NCI-H2227 (cell line): ENCODE data around the gene TMEM176B.
"Not testable (repeated sequence)": the region's sequence is repeated elsewhere in the genome, so short reads cannot be mapped to it uniquely, and the experiment has no call there.

Experiments used
- DNase-seq: peaks from one replicate; lab custom pipeline; 2025; ENCODE audit not compliant: unreplicated experiment; lab: John Stamatoyannopoulos, UW

TMEM176B gene

DNA sequence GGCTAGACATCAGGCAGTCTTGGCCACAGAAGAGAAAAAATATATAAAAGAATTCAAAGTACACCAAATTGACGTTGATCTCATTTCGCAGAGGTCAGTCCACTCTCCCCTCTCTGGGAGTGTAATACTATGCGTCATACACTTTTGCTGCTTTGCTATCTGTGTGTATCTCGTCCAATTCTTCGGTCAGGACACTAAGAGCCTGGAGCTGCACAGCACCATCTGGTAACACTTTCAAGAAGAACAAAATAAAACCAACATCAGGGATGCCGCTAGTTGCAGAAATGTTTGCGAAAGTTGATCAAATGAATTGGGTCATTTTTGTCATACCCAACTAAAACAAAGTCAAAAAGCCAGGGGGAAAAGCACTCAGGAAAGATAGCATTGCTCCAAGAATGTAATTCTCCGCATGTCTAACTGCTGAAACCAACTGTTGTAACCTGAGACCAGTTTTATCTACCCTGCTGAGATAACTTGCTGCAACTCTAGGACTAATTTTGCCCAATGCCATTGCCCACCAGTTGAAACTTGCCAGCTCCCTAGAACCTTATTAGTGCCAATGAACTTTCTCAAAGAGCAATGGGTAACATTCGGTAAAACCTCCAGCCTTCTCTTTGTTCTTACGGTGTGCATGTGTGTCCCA lies 23.4 kb upstream of the TMEM176B start:
- no peak for DNase-seq

DNA sequence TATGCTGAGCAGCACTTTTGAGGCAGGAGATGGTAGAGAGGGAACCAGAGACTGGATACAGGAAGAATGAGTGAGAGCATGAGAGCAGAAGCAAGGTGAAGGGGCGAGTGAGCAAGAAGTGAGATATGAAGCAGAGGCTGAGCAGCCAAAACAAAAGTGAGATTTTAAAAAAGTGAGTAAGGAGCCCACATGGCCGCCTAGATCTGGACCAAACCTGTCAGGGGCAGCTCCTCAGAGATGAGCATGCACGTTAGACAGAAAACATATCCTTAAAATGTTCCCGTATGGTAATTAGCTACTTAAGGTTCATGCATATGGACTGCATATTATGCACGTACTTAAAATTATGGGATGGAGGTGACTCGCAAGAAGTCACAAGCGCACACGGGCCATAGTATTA lies 22.9 kb upstream of the TMEM176B start:
- DNase-seq: no peak

DNA sequence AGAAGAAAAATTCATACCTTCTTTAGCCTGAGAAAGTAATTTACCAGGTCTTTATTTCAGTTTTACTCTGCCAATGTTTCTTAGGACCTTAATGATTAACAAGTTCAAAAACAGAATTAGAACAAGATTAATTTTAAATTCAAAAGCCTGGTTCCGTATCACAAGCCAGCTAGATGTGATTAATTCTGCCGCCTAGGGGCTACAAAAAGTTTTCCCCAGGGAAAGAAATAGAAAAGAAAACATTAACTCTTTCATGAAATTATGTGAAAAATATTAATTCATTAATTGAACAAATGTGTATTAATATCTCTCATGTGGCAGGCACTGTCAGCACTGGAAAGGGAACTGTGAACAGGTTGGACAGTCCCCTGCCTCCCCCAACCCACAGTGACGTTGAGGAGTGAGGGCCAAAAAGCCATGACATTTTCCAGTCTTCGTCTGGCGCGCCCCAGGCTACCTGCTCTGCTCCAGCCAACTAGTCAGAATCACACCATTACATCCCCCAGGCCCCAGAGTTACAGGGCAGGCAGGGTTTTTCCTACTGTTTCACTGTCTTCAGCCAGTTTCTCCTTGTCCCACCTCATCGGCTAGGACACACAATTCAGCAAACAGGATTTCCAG lies 20.5 kb upstream of the TMEM176B start:
- DNase-seq: no peak

DNA sequence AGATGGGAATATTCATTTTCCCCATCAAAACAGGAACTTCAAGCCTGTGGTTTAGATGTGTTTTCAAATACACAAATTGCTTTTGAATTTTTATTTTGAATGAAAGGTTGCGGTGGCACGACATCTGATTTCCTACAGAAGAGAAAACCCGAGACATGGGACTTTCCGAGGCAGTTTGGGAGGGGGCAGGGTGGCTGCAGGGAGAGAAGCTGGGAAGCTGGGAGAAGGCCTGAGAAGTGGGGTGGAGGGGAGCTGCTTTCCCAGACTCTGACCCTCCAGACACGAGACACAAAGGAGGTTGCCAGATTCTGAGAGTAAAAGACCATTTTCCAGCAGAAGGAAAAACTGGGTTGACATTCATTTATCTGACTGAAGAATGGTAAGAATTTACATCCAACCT lies 20.0 kb upstream of the TMEM176B start:
- DNase-seq: no peak

DNA sequence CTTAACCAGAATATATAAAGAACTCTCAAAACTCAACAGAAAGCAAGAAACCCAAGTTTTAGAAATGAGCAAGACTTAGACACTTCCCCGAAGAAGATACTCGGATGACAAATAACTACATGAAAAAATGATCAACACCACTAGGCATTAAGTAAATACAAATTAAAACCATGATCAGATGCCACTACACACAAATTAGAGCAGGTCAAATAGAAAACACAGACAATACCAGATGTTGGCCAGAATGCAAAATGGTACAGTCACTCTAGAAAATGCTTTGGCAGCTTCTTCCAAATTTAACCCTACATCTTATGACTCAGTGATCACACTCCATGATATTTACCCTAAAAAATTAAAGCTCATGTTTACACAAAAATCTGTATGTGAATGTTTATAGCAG lies 18.8 kb upstream of the TMEM176B start:
- no peak for DNase-seq

DNA sequence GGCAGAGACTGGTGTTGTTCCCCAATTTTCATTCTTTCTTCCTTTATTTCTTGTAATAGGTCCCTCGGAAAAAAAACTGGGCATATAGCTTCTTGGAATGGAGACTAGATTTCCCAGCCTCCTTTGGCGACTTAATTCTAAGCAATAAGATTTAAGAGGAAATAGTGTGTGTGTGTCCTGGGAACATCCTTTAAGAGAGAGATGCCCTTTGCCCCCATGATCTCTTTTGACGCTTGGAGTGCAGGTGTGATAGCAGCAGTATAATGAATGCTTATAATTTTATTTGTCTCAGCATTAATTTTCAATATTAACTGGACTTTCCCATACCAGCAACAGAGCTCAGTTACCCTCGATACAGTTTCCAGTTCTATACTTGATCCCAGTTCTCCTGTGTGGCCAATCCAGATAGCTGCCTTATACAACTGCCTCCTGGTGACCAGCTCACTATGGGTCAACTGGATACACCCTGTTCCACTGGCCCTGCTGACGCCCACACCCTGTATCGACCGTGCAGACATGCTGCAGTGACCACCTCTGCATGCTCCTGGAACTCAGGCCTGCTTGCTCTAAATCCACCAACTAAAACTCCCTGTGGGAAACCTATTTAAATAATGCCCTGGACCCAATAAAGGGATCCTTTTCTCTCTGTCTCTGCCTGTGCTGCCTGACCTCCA lies 14.3 kb upstream of the TMEM176B start:
- no peak for DNase-seq

DNA sequence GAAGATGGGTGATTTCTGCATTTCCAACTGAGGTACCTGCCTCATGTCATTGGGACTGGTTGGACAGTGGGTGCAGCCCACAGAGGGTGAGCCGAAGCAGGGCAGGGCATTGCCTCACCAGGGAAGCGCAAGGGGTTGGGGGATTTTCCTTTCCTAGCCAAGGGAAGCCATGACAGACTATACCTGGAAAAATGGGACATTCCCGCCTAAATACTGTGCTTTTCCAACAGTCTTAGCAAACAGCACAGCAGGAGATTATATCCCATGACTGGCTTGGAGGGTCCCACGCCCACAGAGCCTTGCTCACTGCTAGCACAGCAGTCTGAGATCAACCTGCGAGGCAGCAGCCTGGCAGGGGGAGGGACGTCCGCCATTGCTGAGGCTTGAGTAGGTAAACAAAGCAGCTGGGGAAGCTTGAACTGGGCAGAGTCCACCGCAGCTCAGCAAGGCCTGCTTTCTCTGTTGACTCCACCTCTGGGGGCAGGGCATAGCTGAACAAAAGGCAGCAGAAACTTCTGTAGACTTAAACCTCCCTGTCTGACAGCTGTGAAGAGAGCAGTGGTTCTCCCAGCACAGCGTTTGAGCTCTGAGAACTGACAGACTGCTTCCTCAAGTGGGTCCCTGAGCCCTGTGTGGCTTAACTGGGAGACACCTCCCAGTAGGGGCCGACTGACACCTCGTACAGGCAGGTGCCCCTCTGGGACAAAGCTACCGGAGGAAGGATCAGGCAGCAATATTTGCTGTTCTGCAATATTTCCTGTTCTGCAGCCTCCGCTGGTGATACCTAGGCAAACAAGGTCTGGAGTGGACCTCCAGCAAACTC lies 7.7 kb upstream of the TMEM176B start:
- DNase-seq: not testable (repeated sequence)

DNA sequence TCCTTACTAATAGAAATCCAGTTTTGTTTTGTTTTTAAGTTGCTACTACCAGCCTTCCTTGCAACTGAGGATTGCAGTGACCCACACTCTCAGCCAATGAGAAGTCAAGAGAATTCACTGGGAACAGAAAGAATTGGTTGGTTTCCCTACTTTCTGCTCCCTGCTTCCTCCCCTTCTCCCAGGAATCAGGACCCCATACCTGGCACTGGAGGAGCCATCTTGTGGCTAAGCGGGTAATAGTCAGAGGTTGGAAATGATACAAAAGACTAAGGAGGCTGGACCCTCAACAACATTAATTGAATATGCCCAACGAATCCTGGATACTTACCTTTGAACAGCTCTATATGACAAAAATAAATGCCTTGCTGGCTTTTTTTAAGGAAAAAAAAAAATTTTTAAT lies 6.7 kb upstream of the TMEM176B start:
- DNase-seq: no peak

DNA sequence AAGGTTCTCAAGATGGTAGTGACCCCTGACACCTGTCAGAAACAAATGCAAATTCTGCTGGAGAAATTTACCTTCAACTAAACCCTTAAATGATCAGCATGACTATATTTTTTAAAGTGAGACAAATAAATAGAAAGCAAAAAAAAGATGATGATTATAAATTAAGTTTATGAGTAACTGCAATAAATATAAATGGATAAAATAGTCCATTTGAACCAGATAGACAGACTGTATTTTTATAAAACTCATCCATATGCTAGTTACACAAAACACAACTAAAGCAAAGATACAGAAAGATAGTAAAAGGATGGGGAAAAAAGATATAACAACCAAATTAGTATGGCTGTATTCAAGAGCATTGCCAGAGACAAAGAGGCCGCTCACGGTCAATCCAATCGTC lies 6.3 kb upstream of the TMEM176B start:
- DNase-seq: no peak

DNA sequence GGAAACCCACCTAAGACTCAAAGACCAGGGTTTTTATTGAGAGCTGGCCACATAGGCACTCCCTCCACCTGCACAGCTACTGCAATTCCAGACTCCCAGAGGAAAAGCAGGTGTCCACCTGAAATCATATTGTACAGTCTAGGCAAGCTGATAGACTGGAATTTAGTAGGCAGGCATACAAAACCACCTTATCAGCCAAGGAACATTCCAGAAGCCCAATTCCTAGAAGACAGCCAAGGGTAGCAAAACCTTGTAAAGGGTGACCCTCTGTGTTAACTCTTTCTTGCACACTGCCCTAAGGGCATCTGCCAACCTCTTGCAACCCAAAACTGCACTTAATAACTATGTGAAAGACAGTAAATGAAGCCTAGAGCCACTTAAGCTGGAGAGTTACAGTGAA lies 5.7 kb upstream of the TMEM176B start:
- no peak for DNase-seq

DNA sequence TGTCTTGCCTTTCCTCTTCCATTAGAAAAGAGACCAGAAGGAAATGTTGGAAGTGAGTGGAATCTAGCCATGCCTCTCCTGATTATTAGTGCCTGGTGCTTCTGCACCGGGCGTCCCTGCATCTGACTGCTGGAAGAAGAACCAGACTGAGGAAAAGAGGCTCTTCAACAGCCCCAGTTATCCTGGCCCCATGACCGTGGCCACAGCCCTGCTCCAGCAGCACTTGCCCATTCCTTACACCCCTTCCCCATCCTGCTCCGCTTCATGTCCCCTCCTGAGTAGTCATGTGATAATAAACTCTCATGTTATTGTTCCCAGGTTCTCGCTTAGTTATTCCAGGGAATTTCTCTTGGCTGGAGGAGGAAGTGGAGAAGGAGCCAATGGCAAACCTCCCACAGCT lies 4.6 kb upstream of the TMEM176B start:
- no peak for DNase-seq

DNA sequence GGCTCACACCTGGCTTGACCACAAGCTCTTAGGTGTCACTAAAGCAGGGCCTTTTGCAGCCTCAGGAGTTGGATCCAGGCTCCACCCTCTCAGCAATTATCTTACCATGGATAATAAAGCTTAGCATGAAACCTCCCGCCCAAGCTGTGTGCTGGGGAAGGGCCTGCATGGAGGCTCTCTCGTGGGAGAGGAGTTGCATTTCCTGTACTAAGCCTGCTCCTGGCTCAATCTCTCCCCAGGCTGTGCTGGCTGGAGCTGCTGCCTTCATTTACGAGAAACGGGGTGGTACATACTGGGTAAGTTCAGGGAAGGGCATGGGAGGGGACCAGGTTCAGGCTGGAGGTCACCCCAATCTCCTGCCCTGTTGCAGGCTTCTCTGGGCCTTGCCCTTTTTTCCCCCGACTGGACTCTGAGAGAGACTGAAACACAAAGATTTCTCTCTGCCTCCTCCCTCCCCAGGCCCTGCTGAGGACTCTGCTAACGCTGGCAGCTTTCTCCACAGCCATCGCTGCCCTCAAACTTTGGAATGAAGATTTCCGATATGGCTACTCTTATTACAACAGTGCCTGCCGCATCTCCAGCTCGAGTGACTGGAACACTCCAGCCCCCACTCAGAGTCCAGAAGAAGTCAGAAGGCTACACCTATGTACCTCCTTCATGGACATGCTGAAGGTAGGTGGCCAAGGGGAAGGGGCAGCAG lies 3.1 kb upstream of the TMEM176B start:
- DNase-seq: no peak

DNA sequence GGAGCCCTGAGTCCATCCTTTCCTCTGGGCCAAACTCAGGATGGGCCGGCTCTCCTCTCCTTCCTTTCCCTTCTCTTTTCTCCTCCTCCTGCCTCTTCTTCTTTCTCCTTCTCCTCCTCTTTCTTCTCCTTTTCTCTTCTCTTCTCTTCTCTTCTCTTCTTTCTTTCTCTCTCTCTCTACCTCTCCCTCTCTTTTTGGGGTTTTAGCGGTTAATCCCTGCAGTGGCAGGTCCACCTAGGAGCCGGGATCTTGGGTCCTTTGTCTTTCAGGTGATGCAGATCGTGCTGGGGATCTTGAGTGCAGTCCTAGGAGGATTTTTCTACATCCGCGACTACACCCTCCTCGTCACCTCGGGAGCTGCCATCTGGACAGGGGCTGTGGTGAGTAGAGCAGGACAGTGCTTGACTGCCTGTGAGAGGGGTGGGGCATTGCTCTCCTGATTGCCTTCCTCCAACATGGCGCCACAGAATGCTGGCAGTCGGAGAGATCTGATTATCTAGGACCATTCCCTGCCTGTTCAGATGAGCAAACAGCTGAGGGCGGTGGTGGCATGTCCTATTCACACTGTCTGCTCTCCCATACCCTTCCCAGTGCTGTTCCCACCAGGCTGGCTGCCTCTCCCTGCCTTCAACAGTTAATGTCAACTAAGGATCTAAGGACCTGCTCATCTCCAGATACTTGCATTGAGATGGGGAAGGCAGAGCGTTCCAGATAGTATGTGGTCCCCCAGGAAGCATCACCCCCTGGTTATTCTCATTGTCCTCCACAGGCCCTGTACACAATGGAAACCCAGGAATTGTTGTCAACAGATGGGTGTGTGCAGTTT lies 2.0 kb upstream of the TMEM176B start:
- DNase-seq: no peak

DNA sequence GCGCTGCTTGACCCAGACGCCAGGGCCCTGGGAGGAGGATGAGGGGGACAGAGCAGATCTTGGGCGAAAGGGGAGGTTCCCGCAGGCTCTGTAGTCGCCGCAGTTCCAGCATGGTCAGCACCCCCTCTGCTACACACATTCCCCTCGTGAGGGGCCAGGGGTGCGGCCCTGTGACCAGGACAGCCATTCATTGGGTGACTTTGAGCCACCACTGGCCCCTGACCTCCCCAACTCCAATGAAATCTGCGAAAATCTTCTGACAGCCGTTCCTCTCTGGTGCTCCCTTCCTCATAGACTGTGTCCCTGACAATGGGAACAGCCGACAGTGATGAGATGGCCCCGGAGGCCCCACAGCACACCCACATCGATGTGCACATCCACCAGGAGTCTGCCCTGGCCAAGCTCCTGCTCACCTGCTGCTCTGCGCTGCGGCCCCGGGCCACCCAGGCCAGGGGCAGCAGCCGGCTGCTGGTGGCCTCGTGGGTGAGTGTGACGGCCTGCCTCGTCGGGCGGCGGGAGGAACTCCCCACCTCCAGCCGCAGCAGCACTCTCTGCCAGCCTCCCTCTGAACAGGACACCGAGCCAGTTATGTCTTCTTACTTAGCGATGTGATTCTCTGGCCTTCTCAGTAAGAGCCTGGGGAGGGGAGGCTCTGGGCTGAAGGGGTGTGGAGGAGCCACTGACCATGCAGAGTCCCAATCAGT lies 1.2 kb upstream of the TMEM176B start:
- no peak for DNase-seq

DNA sequence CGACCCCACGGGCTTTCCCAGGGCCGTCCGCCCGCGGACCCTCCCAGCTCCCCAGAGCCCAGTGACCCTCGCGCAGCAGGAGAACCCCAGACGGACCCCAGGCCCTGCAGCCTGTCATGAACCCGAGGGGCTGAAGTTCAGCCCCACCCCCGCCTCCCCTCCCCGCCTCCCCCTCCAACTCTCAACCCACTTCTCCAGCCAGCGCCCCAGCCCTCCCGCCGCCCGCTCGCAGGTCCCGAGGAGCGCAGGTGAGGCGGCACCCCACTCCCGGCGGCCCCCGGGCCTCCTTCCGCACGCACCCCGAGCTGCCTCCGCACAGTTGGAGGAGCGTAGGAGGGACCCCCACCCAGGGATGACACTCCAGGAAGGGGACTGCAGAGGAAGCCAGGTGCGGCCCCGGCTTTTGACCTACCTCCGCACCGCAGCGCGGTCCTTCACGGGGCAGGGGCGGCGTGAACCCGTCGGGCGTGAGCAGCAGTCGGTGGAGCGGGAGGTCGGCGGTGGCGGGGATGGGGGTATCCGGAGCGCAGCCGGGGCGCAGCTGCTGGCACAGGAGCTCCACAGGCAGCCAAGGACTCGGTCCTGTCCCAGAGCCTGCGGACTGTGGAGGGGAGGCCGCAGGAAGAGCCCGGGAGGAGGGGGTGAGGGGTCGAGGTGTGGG lies 547 bp upstream of the TMEM176B start, which contains the start of gene TMEM176A:
TMEM176A (plus strand) TSS at position 189 of the 661 bp plus-strand sequence. CDS start 782 bp downstream, outside the sequence.
- no peak for DNase-seq

DNA sequence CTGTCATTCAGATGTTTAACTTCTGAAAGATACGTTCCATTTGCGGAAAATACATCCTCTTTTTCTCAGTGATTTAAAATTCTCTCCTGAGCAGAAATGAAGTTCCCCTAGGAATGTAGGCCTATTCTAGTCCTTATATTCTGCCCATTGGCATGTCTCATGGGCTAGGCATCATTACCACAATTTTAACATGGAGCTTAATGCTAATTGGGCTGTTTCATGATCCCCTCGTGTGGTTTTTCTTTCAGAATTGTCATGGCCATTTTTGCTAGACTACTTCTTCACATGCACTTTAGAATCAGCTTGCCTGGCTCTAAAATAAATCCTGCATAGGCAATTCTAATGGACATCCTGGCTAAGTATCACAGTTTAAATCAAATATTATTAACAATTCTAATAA lies 1.0 kb downstream of the TMEM176B start:
- no peak for DNase-seq

DNA sequence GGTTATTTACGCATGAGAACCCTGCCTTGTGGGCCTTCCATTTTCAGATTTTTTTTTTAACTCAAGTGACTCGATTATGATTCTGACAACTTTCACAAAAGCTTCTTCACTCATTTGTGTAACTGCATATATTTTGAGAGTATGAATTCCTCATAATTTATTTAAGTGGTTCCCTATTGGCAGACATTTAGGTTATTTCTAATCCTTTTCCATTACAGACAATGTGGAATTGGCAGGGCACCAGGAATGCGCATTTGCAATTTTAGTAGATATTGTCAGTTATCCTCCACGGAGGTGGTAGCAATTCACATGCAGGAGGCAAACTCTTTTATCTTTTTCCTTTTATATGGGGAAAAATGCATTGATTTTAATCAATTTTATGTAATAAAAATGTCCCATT lies 2.5 kb downstream of the TMEM176B start:
- DNase-seq: no peak

DNA sequence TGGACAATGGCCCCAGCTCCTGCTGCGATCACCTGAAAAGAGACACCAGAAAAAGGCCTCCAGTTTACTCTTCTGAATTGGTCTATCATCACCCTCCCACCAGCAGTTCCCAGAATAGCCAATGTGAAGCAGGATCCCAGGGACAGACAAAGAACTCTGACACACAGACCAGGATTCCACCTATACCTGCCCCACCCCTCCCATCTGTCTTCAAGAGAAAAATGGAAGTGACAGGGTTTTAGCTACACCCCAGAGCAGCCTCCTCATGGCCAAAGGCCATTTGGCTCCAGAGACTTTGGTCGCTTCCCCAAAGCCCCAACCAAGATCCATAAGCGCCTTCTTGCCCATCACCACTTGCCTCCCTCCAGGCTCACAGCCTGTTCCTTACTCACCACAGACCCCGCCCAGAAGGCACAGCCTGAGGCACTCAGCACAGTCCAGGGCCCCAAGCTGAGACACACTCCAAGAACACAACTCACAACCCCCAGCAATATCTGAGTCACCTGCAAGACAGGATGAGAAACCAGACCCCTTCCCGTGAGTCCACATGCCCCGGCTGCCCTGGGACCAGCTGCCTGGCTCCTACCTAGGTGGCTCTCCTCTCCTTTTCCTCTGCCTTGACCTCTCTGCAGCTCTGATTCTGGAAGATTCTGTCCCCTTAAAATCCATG lies 6.5 kb downstream of the TMEM176B start:
- no peak for DNase-seq
